Esophagus muscularis mucosa (tissue), 4 donors: ENCODE data around the gene KRTDAP. TPM values are rescaled to one million over a fixed set of nuclear protein-coding genes. Genes with fewer than 3 reads are reported as not detected.

Source experiments
- DNase-seq: peaks from one replicate; pipeline ENCODE4 v3.0.0-alpha.2; 2017; ENCODE audit errors: extremely low spot score
- H3K27ac ChIP-seq, 4 donors: fragments of 200-600 bp; sonication (generic); replicated peaks in 1 of 4; 1 replicate in 3 of 4; 2 replicates in 1 of 4; pipeline ENCODE4 v1.5.1; 2016 to 2019; ENCODE audit warnings: mild to moderate bottlenecking in 1 of 4
- H3K27me3 ChIP-seq, 4 donors: fragments of 200-600 bp; sonication (generic); one replicate each; pipeline versions ENCODE4 v1.5.1 to v1.6.0; 2016 to 2019
- H3K36me3 ChIP-seq, 4 donors: fragments of 200-600 bp; sonication (generic); one replicate each; pipeline ENCODE4 v1.5.1; 2016 to 2019
- H3K4me1 ChIP-seq, 4 donors: fragments of 200-600 bp; sonication (generic); one replicate each; pipeline ENCODE4 v1.5.1; 2016 to 2019
- H3K4me3 ChIP-seq, 4 donors: fragments of 200-600 bp; sonication (generic); 1 replicate in 2 of 4; 2 replicates in 2 of 4; pipeline ENCODE4 v1.5.1; 2016 to 2019; ENCODE audit warnings: mild to moderate bottlenecking in 4 of 4, moderate library complexity in 1 of 4
- H3K9me3 ChIP-seq, 4 donors: fragments of 200-600 bp; sonication (generic); 1 replicate in 3 of 4; 2 replicates in 1 of 4; pipeline ENCODE4 v1.5.1; 2016 to 2019
- EP300 ChIP-seq: sonication (generic); formaldehyde crosslinking; IDR thresholded peaks from one replicate; pipeline ENCODE4 v1.6.1; 2017; ENCODE audit warnings: antibody characterized with exemption
- POLR2A ChIP-seq: fragments of 450-650 bp; IDR thresholded peaks from one replicate; pipeline ENCODE4 v1.6.1; 2017; ENCODE audit warnings: antibody characterized with exemption, moderate library complexity, mild to moderate bottlenecking, low read depth
- POLR2AphosphoS5 ChIP-seq, 2 donors: sonication (generic); formaldehyde crosslinking; IDR thresholded peaks; one replicate each; pipeline ENCODE4 v1.6.1; 2017; ENCODE audit warnings: antibody characterized with exemption in 2 of 2
- WGBS: methylation state at CpG from one replicate; pipeline ENCODE4 v1.1.5; 2018; 5-methylcytosine and 5-hydroxymethylcytosine counted together
- intact Hi-C: fragments of 100-400 bp; cut with DNase I; formaldehyde crosslinking; loops from one replicate; pipeline ENCODE4 v1.15.1; 2023
- total RNA-seq, 4 donors: library from RNA; depleted of rRNA; stranded (reverse); fragments of >200 nt; gene quantifications; one replicate each; pipeline versions ENCODE4 v1.1.0 to v1.2.1, GENCODE V29; 2016
- TF ChIP-seq, protein P1 (sequence below), 3 experiments: fragments of 200-600 bp in 2 of 3; fragments of 450-650 bp in 1 of 3; sonication (generic) in 2 of 3; IDR thresholded peaks; one replicate each; pipeline ENCODE4 v1.5.1; 2017 to 2019; ENCODE audit warnings: antibody characterized with exemption in 3 of 3, mild to moderate bottlenecking in 2 of 3, moderate library complexity in 1 of 3

KRTDAP gene
- total RNA-seq, 4 donors from 2014 or later: not detected

DNA sequence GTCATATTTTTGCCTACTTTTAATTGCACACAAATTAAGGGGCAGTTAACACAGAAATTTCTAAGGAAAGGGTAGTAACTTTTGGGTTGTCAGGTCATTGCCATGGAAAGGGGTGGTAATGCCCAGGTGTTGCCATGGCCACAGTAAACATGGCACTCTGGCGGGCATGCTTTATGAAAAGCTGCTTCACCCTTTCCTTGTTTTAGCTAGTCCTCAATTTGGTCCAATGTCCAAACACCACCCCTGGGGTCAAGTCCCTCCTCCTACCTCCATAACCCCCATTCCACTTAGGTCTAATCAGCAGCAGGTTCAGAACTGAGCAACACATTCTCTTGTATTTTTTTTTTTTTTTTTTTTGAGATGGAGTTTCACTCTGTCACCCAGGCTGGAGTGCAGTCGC, 35.6 kb downstream of the KRTDAP start:
- intact Hi-C loops: no loop called here
- Histone ChIP-seq H3K36me3 (no peaks in the 10 kb centered on the region), H3K4me1 (peaks cover 8 to 15% (median 12%) of the 10 kb centered on the region in 4 donors), H3K27ac (no peak overlapping the region), H3K9me3 (no peaks in the 10 kb centered on the region), H3K27me3 (peaks cover 0 to 13% (median 0%) of the 10 kb centered on the region in 4 donors), H3K4me3 (no peak overlapping the region)
- TF ChIP-seq, protein P1, sequence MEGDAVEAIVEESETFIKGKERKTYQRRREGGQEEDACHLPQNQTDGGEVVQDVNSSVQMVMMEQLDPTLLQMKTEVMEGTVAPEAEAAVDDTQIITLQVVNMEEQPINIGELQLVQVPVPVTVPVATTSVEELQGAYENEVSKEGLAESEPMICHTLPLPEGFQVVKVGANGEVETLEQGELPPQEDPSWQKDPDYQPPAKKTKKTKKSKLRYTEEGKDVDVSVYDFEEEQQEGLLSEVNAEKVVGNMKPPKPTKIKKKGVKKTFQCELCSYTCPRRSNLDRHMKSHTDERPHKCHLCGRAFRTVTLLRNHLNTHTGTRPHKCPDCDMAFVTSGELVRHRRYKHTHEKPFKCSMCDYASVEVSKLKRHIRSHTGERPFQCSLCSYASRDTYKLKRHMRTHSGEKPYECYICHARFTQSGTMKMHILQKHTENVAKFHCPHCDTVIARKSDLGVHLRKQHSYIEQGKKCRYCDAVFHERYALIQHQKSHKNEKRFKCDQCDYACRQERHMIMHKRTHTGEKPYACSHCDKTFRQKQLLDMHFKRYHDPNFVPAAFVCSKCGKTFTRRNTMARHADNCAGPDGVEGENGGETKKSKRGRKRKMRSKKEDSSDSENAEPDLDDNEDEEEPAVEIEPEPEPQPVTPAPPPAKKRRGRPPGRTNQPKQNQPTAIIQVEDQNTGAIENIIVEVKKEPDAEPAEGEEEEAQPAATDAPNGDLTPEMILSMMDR (IDR thresholded peaks at IDR 0.05): no peak
- no peak for TF ChIP-seq POLR2AphosphoS5 (IDR thresholded peaks at IDR 0.05)
- TF ChIP-seq POLR2A: no peak
- no peak for TF ChIP-seq EP300
- no peak for DNase-seq
- WGBS: 85% methylated on average over 2 of the region's 2 CpGs

- Histone ChIP-seq H3K27ac (no peak overlapping the region), H3K4me1 (peaks cover 0 to 9% (median 5%) of the 10 kb centered on the region in 4 donors), H3K4me3 (no peak overlapping the region), H3K9me3 (no peaks in the 10 kb centered on the region), H3K27me3 (peaks cover 0 to 21% (median 0%) of the 10 kb centered on the region in 4 donors), H3K36me3 (no peaks in the 10 kb centered on the region)
- WGBS: 72% methylated on average over 7 of the region's 7 CpGs
- TF ChIP-seq, protein P1 (IDR thresholded peaks at IDR 0.05): no peak
- TF ChIP-seq POLR2AphosphoS5 (IDR thresholded peaks at IDR 0.05) (no peak), POLR2A (no peak), EP300 (no peak)
- DNase-seq: no peak
- intact Hi-C loops: no loop called here
These were observed 38.7 kb downstream of the KRTDAP start for GRCh38 chr19:35451338-35452096.

GRCh38 chr19:35449359-35450043, 40.8 kb downstream of the KRTDAP start:
- Histone ChIP-seq H3K9me3 (no peaks in the 10 kb centered on the region), H3K27ac (no peak overlapping the region), H3K4me1 (peaks cover 0 to 9% (median 5%) of the 10 kb centered on the region in 4 donors), H3K4me3 (no peak overlapping the region), H3K36me3 (no peaks in the 10 kb centered on the region), H3K27me3 (peaks cover 0 to 29% (median 0%) of the 10 kb centered on the region in 4 donors)
- TF ChIP-seq, protein P1 (IDR thresholded peaks at IDR 0.05): no peak
- no peak for TF ChIP-seq POLR2A
- TF ChIP-seq EP300: no peak
- TF ChIP-seq POLR2AphosphoS5 (IDR thresholded peaks at IDR 0.05): no peak
- intact Hi-C loops: no loop called here
- no peak for DNase-seq
- WGBS: 85% methylated on average over 27 of the region's 27 CpGs

DNA sequence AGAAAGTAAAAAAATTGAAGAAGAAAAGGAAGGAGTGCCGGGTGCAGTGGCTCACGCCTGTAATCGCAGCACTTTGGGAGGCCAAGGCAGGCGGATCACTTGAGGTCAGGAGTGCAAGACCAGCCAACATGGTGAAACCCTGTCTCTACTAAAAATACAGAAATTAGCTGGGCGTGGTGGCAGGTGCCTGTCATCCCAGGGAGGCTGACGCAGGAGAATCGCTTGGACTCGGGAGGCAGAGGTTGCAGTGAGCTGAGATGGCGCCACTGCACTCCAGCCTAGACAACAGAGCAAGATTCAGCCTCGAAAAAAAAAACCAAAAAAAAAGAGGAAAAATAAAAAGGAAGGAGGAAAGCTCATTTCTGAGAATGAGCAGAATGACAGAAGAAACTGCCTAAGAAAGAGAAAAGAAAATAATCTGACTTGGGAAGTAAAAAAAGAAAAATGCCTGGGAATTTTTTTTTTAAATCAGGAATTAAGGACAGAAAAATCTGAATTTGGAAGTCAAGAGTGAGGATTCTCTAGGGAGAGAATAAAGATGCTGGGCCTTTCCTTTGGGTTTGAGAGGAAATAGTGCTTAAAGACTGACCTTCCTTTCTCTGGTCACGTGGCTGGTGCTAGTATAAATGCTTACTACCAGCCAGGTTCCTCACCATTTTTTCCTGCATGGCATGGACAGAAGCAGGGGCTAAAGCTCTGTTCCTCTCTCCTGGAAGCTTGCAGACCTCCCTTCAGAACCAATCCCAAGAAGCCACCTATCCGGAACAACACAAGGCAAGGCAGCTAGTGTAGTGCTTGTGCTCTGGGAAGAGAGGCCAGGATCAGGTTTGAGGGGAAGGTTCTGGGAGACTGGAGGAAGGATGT, 42.4 kb downstream of the KRTDAP start, which contains the start of gene FFAR2:
FFAR2 (plus strand) TSS at position 652 of the 864 bp plus-strand sequence. CDS start 1,458 bp downstream, outside the sequence.
- Histone ChIP-seq H3K4me1 (peaks cover 0 to 9% (median 5%) of the 10 kb centered on the region in 4 donors), H3K4me3 (no peak within 1 kb of the TSS), H3K27me3 (peaks cover 0 to 29% (median 0%) of the 10 kb centered on the region in 4 donors), H3K9me3 (no peaks in the 10 kb centered on the region), H3K27ac (peak within 1 kb of the TSS in 2 of 4 donors; percentile 6 to 38), H3K36me3 (no peaks in the 10 kb centered on the region)
- 66% methylated on average over 12 of the region's 12 CpGs for WGBS
- intact Hi-C loops: no loop called here
- TF ChIP-seq, protein P1 (IDR thresholded peaks at IDR 0.05): no peak
- TF ChIP-seq POLR2AphosphoS5 (IDR thresholded peaks at IDR 0.05) (no peak), EP300 (no peak), POLR2A (no peak)
- no peak for DNase-seq
